ENCODE results near the gene LRRC72.

- no peak for TF ChIP-seq CTCF (IDR thresholded peaks at IDR 0.05; ENCODE audit: low read depth, low read length, poor library complexity, severe bottlenecking)
- TF ChIP-seq EZH2phosphoT487 (IDR thresholded peaks at IDR 0.05; ENCODE audit: borderline replicate concordance, low read length), result no peak
Measured at GRCh38 chr7:16611711-16612110, 85.1 kb downstream of the LRRC72 start.

Data from DOHH2 (cell line).